Caki2 (cell line): ENCODE data around the gene CHPF2. TPM values are rescaled to one million over a fixed set of nuclear protein-coding genes. Genes with fewer than 3 reads are reported as not detected.

Experiments
- DNase-seq: peaks from one replicate; pipeline ENCODE4 v3.0.0-alpha.2; 2015; ENCODE audit warnings: low read depth
- in situ Hi-C: cut with HindIII; loops from 2 replicates; pipeline ENCODE4 v1.10.0; 2016; ENCODE audit warnings: low sequenced_read_pairs, low pct_unique_long_range_greater_than_20kb, mixed read lengths
- total RNA-seq: library from RNA; depleted of rRNA; stranded (reverse); fragments of >200 nt; shearing (Covaris generic); gene quantifications from 2 replicates; pipeline ENCODE4 v1.2.3, GENCODE V29; 2014; ENCODE audit warnings: low replicate concordance; rRNA removed

The CHPF2 gene
- total RNA-seq, 1 experiment from 2014 or later, result 38.2 TPM

DNA sequence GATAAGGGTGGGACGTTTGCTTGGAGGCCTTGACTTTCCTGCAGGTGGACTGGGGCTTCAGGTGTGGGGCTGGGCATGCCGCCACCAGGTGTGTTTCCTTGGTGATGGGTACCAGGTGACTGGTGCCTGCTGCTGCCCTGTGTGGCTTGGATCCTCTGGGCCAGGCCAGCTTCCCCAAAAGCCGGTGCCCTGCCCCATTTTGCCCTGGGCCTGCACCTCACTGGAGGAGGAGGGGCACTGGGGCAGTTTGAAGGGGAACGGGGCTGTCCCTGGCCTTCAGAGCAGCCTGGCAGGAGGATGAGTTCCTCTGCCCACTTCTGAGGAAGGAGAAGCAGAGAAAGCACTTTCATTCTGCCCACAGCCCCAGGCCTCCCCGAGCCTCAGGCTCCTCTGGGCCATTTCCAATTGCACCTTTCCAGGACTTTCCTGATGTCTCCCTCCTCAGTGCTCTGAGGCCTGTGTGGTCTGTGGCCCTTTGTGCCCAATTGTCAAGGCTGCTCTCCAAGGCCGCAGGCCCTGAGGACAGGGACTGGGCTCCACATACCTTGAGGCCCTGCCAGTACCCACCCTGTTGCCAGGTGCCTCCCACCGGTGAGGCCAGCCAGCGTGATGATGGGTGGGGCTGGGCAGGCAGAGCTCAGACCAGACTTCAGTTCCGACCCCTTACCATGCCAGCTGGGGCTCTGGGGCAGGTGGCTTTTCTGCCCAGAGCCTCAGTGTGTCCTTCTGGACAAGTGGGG lies 41.5 kb downstream of the CHPF2 start:
- DNase-seq, result no peak
- in situ Hi-C loops, result no loop called here

DNA sequence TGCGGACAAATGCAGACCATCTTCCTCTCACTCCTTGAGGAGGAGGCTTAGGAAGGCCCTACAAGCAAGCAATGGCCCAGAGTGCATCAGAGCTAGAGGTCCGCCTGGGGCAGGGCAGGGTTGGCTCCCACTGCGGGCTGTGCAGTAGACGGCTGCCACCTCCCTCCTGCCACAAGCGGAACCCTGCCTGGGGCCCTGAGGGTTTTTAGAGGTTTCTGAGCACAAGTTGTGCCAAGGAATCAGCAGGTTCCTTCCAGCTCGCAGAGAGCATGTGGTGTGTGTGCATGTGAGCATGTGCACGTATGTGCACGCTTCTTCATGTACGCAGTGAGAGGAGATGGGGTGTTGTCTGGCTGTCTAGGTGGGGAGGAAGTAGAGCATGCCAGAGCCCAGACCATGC lies 42.1 kb downstream of the CHPF2 start:
- in situ Hi-C loops, result no loop called here
- DNase-seq, result no peak

- in situ Hi-C loops, result no loop called here
- DNase-seq, result no peak
These were observed 42.9 kb downstream of the CHPF2 start for GRCh38 chr7:151274936-151275812.

DNA sequence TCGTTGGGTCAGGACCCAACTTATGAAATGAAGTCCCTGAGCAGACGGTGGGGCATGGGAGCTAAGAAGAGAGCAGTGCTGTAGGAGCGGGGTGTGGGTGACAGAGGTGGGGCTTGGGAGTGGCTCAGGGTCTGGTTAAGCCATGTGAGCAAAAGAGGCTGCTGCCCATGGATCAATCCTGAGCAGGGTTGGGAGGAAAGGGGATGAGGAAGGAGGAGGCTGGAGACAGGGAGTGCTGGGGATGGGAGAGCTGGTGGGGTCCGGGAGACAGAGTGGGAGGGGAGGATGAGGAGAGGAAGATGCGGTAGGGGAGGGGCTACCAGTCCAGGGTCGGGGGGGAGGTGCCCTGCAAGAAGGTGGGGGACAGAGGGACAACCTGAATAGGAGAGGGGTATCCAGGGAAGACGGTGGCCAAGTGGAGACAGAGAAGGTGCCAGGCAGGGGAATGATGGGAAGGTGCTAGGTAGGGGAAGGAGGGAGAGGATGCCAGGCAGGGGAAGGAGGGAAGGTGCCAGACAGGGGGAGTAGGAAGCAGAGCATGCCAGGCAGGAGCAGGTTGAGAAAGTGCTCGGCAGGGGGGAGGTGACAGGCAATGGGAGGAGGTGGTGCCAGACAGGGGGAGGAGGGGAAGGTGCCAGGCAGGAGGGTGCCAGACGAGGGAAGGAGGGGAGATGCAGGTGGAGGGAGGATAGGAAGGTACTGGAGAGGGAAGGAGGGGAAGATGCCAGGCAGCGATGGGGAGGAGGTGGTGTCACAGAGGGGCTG lies 43.7 kb downstream of the CHPF2 start:
- no peak for DNase-seq
- in situ Hi-C loops, result no loop called here

DNA sequence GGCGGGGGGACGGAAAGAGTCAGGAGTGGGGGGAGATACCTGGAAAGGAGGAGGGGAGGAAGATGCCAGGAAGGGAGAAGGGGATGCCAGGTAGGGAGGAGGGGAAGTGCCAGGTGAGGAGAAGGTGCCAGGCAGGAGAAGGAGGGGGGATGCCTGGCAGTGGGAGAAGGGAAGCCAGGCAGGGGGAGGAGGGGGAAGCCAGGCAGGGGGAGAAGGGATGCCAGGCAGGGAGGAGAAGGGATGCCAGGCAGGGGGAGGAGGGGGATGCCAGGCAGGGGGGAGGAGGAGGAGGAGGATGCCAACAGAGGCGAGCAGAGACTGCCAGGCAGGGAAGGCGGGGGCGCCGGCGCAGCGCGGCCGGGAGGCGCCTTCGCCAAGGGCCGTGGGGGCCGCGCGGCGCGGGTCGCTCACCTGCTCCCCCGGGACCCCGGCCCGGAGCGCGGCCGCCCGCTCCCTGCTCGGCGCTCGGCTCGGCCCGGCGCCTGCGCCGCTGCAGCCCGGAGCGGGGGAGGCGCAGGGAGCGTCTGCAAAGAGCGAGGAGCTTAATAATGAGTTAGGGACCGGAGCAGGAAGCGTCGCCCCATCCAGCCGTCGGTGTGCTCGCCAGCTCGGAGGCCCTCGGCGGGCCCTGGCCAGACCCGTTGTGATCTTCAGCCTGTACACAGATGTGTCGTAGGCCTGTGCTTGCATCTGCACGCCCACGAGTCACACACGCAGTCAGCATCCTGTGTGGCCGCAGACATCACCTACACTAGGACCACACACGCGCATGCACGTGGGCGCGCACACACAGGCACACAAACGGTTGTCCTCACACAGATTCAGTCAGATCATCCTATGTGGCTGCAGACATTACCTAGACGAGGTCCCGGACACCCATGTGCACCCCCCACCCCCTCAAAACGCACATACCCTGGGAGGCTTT lies 44.6 kb downstream of the CHPF2 start:
- in situ Hi-C loops, result no loop called here
- DNase-seq, result peak; percentile 14

- in situ Hi-C loops, result no loop called here
- no peak for DNase-seq
These were observed 45.3 kb downstream of the CHPF2 start for GRCh38 chr7:151277631-151278030.

- no peak for DNase-seq
- in situ Hi-C loops, result no loop called here
These were observed 46.7 kb downstream of the CHPF2 start for GRCh38 chr7:151278949-151279348.

DNA sequence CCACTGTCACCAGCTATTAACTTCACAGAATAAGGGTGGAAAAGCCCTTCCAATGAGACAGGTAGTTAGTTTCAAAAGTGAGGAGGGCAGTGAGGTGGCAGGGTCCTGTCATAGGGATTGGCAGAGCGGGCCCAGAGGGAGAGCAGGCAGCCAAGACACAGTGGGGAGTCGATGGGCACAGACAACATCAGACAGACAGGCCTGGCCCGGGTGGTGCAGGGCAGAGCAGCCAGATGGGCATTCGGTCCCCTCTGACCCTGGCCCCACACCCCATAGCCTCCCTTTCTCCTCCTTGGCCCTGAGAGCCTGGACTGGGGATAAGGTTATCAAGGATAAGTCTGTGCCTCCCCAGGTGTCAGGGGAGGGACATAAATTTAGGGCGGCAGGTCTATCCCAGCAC lies 47.6 kb downstream of the CHPF2 start:
- no peak for DNase-seq
- in situ Hi-C loops, result no loop called here

DNA sequence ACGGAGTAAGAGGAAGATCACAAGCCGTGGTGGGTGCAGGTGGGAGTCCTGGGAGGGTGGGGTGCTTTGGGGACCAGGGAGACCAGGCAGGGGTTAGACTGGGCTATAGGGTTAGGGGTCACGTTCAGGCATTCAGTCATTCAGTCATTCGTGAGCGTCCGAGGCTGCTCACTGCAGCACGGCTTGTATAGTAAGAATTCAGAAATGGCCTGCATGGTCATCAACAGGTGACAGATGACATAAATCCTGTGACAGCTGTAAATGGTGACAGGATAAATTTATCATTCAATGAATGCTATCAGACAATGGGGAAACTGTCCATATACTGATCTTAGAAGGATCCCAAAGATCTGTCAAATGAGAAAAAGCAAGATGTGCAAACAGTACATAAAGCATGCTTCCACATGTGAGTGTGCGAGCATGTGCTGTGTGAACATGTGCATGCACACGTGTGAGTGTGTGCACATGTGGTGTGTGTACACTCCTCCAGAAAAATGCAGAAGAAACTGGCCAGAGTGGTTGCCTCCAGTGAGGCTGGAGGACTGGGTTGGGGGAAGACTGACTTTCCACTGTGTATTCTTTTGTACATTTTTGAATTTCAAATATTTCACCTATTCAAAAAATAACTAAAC lies 48.2 kb downstream of the CHPF2 start:
- DNase-seq, result no peak
- in situ Hi-C loops, result no loop called here

- no peak for DNase-seq
- in situ Hi-C loops, result no loop called here
These were observed 49.4 kb downstream of the CHPF2 start for GRCh38 chr7:151281686-151282085.

DNA sequence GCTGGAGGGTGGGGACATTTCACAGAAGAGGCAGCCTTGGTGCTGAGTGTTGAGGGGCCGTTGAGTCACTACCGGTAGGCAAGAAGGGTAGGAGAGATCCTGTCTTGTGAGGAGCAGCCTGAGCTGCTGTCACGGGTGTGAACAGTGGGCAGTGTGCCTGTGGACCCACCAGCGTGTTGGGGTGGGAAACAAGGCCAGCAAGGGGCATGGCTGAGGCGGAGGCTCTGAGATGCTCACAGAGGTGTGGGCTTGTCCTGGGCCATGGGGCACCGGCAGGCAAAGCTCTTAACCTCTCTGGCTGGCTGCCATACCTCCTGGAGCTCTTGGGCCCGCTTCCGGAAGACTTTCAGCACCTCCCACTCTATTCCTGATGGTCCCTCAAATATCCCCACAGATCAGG lies 49.8 kb downstream of the CHPF2 start:
- in situ Hi-C loops, result no loop called here
- DNase-seq, result no peak

DNA sequence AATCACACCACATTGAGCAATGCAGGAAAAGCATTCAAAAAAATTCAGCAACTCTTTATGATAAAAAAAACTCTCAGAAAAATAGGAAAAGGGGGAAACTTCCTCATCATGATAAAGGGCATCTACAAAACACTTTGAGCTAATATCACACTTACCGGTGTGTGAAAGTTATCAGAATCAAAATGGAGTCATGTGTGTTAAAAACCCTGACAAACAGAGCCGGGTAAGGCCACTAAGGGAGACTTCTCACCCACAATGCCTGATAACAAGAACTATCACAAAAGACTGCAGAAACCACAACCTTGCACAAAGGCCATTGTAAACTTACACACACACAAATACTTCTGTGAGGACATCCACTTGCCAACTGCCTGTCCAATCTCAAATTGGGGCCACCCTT lies 51.0 kb downstream of the CHPF2 start:
- no peak for DNase-seq

DNA sequence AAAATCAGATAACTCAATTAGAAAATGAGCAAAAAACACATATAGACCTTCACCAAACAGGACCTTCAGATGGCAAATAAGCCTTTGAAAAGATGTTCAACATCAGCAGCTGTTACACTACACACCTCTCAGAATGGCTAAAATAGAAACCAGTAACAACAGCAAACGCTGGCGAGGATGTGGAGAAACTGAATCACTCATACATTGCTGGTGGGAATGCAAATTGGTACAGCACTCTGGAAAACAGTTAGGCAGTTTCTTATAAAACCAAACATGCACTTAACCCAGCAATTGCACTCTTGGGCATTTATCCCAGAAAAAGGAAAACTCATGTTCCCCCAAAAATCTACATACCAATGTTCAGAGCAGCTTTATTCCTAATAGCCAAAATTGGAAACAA lies 53.9 kb downstream of the CHPF2 start:
- no peak for DNase-seq
- in situ Hi-C loops, result no loop called here

More for the DNA sequence above, 51.0 kb downstream of the CHPF2 start:
- in situ Hi-C loops, result no loop called here

Other genes with a start within 250 kb of the CHPF2 start
- gene NOS3, start 241.5 kb upstream of the CHPF2 start, total RNA-seq, result 2.9 and 12.0 TPM in 2 replicates
- 0.68 TPM in 1 of 2 replicates, not detected in the other for gene ATG9B, start 208.0 kb upstream of the CHPF2 start, total RNA-seq
- gene ABCB8, start 204.0 kb upstream of the CHPF2 start, total RNA-seq, result 19.6 and 31.5 TPM in 2 replicates
- 0.84 and 1.6 TPM in 2 replicates for gene ASIC3, start 184.0 kb upstream of the CHPF2 start, total RNA-seq
- 30.1 and 37.2 TPM in 2 replicates for gene CDK5, start 174.6 kb upstream of the CHPF2 start, total RNA-seq
- 237 and 345 TPM in 2 replicates for gene SLC4A2, start 172.9 kb upstream of the CHPF2 start, total RNA-seq
- 126 and 140 TPM in 2 replicates for gene FASTK, start 151.7 kb upstream of the CHPF2 start, total RNA-seq
- 63.7 and 67.2 TPM in 2 replicates for gene TMUB1, start 149.0 kb upstream of the CHPF2 start, total RNA-seq
- 32.6 and 33.8 TPM in 2 replicates for gene AGAP3, start 146.0 kb upstream of the CHPF2 start, total RNA-seq
- not detected in 2 replicates for gene GBX1, start 64.8 kb upstream of the CHPF2 start, total RNA-seq
- not detected in 2 replicates for gene ASB10, start 45.2 kb upstream of the CHPF2 start, total RNA-seq
- not detected in 2 replicates for gene H2BK1, start 22.0 kb upstream of the CHPF2 start, total RNA-seq
- gene ABCF2, start 5.3 kb upstream of the CHPF2 start, total RNA-seq, result 36.8 and 47.9 TPM in 2 replicates
- 12.4 and 13.1 TPM in 2 replicates for gene SMARCD3, start 16.2 kb downstream of the CHPF2 start, total RNA-seq
- gene NUB1, start 109.3 kb downstream of the CHPF2 start, total RNA-seq, result 33.4 and 34.6 TPM in 2 replicates
- gene WDR86, start 177.6 kb downstream of the CHPF2 start, total RNA-seq, result not detected in 2 replicates
- not detected in 2 replicates for gene CRYGN, start 207.7 kb downstream of the CHPF2 start, total RNA-seq